GM19452 (cell line): ENCODE data around the gene PPP2R3B.
"Not testable (repeated sequence)": the region's sequence is repeated elsewhere in the genome, so short reads cannot be mapped to it uniquely, and the experiment has no call there.

ENCODE experiments used
- ATAC-seq: cut with Tn5 transposase; IDR thresholded peaks from one replicate; pipeline ENCODE4 v1.9.1; 2021; ENCODE audit not compliant: unreplicated experiment

Gene PPP2R3B

DNA sequence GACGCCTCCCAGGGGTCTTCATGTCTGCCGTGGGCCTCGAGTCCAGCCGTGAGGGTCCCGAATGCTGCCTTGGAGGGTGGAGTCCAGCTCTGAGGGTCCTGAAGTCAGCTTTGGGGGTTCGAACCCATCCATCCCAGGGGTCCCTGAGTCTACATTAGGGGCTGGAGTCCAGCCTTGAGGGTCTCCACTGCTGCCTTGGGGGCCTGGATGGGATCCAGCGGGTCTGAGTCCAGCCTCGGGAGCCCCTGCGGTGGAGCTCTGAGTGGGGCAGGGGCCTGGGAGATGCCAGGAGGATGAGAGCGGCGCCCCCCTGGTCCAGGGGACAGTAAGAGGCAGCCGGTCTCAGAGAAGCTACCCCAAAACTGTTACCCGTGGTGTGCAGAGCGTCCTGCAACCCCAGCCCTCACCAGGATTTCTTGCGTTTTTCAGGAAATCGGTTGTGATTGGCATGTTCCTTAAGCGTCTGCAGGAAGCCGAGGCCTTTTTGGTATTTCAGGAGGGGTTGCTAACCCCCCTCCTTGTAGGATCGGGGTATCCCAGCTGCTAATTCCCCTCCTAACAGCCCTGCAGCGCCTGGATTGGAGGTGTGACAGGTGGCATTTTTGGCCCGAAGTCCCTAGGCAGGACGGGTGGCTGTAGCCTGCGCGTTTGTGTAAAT lies 66.5 kb downstream of the PPP2R3B start:
- no peak for ATAC-seq

DNA sequence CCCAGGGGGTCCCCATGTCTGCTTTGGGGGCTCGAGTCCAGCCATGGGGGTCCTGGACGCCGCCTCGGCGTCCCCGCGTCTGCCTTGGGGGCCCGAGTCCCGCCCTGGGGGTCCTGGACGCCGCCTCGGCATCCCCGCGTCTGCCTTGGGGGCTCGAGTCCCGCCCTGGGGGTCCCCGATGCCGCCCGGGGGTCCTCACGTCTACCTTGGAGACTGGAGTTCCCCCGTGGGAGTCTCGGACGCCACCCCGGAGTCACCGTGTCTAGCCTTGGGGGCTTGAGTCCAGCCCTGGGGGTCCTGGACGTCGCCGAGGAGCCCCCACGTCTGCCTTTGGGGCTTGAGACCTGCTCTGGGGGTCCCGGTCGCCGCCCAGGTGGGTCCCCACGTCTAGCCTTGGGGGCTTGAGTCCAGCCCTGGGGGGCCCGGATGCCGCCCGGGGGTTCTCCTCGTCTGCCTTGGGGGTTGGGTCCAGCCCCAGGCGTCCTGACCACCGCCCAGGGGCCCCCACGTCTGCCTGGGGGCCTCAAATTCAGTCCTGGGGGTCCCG lies 67.1 kb downstream of the PPP2R3B start:
- no peak for ATAC-seq

DNA sequence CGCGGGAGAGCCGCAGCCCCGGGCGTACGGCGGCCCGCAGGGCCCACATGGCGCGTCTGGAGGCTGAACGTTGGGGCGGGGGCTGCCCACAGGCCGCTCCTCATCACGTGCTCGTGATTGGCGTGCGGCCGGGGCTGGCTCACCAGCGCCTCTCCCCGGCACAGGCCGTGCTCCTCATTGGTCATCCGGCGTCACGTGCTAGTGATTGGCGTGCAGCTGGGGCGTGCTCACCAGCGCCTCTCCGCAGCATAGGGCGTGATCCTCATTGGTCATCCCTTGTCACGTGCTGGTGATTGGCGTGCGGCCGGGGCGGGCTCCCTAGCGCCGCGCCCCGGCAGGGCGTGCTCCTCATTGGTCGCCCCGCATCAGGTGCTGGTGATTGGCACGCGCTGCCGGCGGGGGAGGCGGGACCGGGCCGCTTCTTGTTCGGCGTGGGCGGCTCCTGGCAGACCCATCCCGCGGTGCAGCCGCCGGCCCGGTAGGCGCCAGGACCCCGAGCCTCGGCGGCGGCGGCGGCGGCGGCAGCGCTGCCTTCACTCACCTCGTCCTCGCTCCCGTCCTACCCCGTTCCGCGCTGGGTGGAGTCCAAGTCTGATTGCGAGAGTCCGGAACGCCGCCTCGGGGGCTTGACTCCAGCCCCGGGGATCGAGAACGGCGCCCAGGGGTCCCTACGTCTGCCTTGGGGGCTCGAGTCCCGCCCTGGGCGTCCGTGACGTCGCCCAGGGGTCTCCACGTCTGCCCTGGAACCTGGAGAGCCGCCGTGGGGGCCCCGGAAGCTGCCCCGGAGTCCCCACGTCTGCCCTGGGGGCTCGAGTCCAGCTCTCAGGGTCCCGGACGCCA lies 67.7 kb downstream of the PPP2R3B start, which contains the start of gene GTPBP6:
GTPBP6 (minus strand) TSS at position 58 of the 840 bp plus-strand sequence; CDS start at position 49, 9 bp downstream.
- ATAC-seq: peak; percentile 80

DNA sequence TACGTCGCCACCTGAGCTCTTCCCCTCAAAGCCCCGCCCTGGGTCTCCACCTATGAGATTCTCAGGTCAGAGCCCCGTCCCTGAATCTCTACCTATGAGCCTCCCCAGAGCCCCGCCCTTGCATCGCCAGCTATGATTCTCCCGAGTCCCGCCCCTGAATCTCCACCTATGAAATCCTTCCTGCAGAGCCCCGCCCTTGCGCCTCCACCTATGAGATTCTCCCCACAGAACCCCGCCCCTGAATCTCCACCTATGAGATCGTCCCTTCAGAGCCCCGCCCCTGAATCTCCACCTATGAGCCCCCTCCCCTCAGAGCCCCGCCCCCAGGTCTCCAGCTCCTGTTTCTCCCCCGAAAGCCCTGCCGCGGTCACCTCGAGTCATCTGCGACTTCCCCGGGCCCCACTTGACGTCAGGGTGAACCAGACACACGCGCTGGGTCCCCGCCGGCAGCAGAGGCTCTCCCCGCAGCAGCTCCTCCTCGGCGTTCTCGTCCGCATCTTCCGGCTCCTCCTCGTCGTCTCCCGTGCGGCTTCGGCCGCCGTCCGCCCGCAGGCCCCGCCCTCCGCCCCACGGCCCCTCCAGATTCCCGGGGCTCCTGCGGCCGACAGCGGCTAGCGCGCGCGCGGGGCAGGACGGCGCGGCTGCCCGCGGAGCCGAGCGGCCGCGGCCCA lies 68.5 kb downstream of the PPP2R3B start:
- peak; percentile 52 for ATAC-seq

DNA sequence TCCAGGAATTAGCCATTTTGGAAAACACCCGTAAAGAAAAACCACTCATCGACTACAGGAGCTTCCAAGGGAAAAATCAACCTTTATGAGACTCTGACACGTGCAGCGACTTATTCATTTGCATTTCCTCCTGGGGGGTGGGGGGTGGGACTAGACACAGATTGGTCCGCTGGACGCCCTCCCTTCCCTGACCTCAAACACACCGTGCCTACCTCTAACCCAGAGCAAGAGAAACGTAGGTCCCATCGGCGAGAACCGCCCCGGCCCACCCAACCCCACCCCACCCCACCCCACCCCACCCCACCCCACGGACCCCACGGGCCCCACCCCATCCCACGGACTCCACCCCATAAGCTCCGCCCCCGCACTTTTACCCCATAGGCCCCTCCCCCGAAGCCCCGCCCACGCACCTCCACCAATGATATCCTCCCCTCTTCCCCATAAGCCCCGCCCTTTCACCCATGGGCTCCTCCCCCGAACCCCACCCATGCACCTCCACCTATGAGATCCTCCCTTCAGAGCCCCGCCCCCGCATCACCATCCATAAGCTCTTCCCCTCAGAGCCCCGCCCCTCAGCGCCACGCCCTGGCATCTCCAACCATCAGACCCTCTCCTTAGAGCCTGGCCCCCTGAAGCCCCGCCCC lies 69.2 kb downstream of the PPP2R3B start:
- ATAC-seq: no peak

DNA sequence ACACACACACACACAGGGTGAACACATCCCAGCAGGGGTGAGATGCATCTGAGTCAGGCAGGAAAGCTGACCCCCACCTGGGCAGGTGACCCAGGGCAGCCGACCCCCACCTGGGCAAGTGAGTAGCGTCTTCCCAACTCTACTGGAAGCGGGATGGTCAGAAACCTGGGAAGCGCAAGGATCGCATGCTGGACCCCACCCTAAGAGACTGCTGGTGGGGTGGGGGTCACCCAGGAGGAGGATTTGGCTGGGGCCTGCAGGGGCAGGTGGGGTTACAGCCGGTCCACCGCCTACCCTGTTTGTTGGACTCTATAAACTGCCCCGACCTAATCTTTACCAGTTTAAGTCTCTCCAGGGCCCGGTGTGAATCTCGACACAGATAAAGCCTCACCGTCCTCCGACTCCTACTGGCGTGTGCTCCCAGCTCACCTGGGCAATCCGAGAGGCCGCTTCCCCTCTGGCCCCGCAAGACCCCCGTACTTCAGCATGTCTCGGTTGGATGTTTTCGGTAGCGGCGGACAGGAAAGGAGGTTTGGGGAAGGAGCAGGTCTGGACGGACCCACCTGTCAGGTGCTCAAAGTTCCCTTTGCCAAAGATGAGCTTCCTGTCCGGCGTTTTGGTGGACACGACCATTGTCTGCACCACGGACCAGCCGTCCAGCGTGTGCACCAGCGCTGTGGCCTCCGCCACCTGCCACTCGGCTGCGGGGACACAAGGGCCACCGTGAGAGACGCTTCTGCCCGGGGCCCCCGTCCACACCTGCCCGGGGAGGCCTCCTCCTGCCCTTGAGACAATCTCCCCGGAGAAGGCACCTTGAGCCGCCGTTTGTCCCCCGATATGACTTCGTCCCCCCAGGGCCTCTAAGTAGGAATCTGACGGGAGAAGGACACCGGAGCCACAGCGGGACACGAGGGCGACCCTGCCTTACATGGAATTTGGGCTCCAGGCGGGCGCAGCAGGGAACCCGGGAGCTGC lies 70.1 kb downstream of the PPP2R3B start:
- ATAC-seq: no peak

DNA sequence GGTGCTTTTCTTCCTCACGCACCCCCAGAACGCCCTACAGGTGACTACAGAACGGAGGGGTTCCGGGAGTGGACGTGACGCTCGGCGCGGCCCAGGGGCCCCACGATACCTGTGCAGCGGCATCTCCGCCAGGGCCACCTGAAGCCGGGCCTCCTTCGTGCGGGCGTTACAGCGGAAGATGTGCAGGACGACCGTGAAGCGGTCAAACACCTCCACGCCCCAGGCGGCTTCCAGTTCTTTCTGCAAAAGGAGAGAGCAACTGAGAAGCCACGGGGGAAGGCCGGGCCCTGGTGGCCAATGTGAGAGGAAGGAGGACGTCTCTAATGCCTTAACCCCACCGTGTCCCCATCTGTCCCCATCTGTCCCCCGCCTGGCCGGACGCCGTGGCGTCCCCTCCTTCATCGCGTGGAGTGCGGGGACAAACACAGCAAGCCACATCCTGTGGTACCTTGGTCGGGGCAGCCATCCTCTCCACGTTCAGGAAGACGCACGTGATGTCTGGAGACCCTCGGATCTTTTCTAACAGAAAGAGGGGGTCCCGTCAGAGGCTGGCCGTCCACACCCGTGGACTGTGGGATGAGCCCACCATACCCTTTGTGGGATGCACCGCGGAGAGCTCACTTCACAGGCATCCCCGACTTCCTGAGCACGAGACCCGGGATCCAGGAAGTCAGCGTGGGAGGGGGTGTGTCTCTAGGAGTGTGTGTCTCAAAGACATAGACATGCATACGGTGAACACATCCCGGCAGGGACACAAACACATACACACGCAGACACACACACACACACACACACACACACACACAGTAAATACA lies 71.7 kb downstream of the PPP2R3B start:
- no peak for ATAC-seq

DNA sequence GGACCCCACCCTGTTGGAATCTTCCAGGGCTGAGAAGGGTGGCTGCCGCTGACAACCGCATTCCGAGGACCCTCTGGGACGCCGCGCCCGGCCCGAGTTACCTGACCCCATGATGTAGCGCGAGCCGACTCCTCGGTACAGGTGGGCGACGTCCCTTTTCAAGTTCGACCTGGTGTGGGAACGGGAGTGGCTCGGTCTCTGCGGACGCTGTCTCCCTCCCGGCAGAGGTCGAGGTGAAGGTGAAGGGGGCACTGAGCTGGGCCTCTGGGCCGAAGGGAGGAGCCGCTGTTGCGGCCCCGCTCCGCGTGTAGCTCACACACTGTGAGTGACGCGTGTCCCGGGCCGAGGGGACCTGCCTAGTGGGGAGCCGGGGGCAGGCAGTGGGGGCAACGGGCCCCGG lies 72.7 kb downstream of the PPP2R3B start:
- no peak for ATAC-seq

DNA sequence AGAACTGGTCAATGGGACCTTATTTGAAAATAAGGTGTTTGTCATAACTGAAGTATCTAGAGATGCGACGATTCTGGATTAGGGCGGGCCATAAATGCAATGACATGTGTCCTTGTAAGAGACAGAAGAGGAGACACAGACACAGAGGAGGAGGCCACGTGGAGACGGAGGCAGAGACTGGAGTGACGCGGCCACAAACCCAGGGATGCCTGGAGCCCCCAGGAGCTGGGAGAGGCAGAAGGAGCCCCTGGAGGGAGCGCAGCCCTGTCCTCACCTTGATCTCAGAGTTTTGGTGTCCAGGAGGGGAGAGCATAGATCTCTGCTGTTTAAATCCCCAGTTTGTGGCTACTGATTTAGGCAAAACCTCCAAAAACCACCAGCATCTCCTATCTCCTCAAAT lies 73.2 kb downstream of the PPP2R3B start:
- ATAC-seq: no peak

DNA sequence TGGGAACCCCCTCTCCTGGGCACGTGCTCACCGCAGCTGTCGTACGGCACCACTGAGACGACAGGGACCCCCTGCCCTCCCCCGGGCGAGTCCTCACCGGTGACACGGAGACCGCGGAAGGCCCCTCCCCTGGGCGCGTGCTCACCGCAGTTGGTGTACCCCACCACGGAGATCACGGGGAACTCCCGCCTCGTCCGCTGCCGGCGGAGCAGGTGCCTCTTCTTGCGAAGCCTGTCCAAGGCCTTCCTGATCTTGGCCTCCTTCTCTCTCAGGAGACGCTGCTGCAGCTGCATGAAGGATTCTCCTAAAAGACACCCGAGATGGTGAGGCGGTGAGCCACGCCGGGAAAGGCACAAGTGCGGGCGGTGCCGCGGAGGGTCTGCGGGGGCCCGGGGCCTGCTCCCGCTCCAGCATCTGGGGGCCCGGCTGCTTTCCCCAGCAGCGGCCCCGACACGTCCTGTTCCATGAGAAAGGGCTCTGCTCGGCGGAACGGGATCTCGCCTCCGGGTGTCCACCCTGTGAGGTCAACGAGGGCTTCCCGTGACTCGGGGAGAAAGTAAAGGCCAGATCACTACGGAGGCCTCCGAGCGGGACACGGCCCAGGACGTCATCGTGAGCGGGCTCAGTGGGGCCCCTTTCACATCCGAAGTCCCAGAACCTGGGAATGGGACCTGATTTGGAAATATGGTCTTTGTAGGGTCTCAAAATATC lies 73.9 kb downstream of the PPP2R3B start:
- ATAC-seq: no peak

DNA sequence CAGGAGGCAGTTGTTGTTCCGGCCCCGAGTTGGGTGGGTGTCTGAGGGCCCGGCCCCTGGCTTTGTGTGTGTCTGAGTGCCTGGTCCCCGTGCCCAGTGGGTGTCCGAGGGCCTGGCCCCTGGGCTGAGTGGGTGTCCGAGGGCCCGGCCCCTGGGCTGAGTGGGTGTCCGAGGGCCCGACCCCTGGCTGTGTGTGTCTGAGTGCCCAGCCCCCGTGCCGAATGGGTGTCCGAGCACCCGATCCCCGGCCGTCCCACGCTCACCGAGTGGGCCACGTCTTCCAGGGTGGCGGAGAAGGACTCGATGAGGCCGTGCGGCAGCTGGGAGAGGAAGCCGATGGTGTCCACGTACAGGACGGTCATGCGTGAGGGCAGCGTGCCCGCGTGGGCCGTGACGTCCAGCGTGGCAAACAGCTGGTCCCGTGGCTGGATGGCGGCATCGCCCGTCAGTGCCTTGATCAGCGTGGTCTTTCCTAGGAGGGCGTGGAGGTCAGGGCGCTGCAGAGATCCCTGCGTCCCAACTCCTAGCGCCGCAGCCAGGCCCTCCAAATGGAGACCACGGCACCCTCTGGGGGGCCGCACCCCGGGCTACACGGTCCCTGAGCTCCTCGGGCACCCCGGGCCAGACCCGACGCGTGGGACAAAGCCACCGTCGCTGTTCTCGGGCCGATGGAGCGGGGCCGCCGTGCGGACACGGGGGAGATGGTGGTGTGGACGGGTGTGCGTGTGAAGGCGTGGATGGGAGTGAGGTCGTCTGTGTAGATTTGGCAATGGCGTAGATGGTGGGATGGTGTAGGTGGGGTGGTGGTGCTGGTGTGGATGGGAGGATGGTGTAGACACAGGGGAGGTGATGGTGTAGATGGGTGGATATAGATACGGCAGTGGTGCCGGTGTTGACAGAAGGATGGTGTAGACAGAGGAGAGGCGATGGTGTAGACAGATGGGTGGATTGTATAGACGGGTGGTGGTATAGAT lies 75.3 kb downstream of the PPP2R3B start:
- no peak for ATAC-seq

DNA sequence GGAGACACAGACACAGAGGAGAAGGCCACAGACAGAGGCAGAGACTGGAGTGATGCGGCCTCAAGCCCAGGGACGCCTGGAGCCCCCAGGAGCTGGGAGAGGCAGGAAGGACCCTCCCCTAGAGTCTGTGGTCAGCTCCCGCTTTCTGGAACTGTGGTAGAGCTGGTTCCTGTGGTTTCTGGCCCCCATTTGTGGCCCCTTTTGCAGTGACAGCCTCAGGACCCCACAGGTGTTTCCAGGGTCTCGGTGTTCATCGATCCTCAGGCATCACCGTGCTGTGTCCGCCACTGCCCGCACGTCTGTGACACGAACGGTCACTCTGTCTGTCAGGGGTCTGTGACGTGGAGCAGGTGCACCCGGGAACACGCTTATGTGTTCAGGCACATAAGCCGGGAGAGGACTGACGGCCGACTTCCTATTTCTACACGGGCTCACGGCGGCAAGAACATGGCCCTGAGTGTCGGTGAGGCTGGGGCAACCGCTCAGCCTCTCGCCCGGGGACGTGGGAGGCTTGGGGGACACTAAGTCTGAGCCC lies 76.0 kb downstream of the PPP2R3B start:
- no peak for ATAC-seq

DNA sequence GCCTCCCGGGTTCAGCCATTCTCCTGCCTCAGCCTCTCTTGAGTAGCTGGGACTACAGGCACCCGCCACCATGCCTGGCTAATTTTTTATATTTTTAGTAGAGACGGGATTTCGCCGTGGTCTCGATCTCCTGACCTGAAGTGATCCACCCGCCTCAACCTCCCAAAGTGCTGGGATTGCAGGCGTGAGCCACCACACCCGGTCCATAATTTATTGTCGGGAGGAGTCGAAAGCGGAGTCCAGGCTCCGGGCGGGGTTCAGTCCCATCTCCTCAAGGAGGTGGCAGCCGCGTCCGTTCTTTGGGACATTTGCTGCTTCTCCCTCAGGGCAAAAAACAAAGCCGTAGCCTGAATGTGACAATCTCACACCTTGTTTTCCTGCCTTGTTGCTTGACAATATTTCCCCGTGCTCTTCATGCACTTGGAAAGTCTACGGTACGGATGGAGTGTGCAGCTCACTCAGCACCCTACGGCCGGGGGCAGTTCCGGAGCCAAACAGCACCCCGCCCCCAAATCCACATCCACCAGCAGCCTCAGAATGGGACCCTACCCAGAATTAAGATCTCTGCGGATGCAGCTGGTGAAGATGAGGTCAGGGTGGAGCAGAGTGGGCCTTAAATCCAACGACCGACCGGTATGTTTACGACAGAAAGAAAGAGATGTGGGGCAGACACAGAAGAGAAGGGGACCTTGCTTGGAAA lies 77.7 kb downstream of the PPP2R3B start:
- ATAC-seq: no peak

DNA sequence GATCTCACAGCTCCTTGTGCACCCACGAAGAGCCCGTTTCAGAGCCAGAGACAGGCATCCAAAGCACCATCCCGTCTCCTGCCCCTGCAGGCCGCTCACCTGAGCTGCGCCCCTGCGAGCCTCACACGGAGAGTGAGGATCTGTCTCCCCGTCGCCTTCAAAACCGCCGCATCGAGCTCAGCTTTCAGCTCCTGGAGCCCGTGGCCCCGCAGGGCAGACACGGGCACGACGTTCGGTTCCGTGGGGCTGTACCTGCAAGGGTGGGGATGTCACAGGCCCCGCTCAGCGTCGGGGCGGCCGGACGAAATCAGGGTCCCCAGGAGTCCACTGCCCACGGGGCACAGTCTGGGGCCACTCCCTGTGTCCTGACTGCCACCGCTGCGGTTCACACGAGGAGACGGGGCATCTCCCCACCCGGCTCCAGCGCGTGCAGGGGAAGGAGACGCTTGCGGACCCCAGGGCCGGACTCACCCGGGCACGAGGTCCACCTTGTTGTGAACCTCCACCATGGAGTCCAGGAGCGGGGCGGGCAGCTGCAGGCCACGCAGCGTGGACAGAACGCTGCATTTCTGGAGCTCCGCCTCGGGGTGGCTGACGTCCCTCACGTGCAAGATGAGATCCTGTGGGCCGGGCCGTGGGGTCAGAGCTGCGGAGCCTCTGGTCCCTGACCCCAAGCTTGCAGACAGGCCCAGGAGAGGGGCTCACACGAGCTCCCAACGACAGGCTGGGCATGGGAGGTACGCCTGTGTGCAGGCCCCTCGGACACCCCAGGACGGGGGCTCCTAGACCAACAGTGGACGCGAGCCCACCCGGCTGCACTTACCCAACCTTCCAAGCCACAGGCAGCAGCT lies 79.2 kb downstream of the PPP2R3B start:
- no peak for ATAC-seq

DNA sequence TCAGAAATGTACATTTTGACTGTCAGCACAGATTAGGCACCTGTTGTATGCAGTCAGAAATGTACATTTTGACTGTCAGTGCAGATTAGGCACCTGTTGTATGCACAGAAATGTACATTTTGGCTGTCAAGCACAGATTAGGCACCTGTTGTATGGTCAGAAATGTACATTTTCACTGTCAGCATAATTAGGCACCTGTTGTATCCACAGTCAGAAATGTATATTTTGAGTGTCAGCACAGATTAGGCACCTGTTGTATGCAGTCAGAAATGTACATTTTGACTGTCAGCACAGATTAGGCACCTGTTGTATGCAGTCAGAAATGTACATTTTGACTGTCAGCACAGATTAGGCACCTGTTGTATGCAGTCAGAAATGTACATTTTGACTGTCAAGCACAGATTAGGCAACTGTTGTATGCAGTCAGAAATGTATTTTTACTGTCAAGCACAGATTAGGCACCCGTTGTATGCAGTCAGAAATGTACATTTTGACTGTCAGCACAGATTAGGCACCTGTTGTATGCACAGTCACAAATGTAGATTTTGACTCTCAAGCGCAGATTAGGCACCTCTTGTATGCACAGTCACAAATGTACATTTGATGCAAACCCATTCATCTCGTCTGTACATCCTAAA lies 80.0 kb downstream of the PPP2R3B start:
- not testable (repeated sequence) for ATAC-seq
